HG03520 (cell line): ENCODE measurements around the gene MAP1S.

Experiments used
- ATAC-seq: cut with Tn5 transposase; IDR thresholded peaks from one replicate; pipeline ENCODE4 v1.9.1; 2021; ENCODE audit warnings: mild to moderate bottlenecking, moderate library complexity; ENCODE audit not compliant: unreplicated experiment

Gene MAP1S

GRCh38 chr19:17692566-17692965 lies 26.7 kb upstream of the MAP1S start:
- no peak for ATAC-seq

- no peak for ATAC-seq
Measured at GRCh38 chr19:17695198-17695597, 24.1 kb upstream of the MAP1S start.

GRCh38 chr19:17703824-17704463 lies 15.3 kb upstream of the MAP1S start:
- no peak for ATAC-seq

- ATAC-seq, result no peak
Measured at GRCh38 chr19:17706750-17707181, 12.5 kb upstream of the MAP1S start.

GRCh38 chr19:17711851-17712250 lies 7.4 kb upstream of the MAP1S start:
- ATAC-seq, result no peak

- no peak for ATAC-seq
Measured at GRCh38 chr19:17716309-17716929, 2.9 kb upstream of the MAP1S start.

GRCh38 chr19:17718550-17718946 lies 732 bp upstream of the MAP1S start:
- no peak for ATAC-seq

- no peak for ATAC-seq
Measured at GRCh38 chr19:17719730-17720400, 585 bp downstream of the MAP1S start.

- ATAC-seq, result no peak
Measured at GRCh38 chr19:17720440-17720839, 1.2 kb downstream of the MAP1S start.

- no peak for ATAC-seq
Measured at GRCh38 chr19:17721111-17721628, 1.9 kb downstream of the MAP1S start.

GRCh38 chr19:17721821-17722220 lies 2.5 kb downstream of the MAP1S start:
- no peak for ATAC-seq

GRCh38 chr19:17722655-17723240 lies 3.5 kb downstream of the MAP1S start:
- no peak for ATAC-seq

- no peak for ATAC-seq
Measured at GRCh38 chr19:17724655-17725054, 5.4 kb downstream of the MAP1S start.

- ATAC-seq, result no peak
Measured at GRCh38 chr19:17725422-17726078, 6.3 kb downstream of the MAP1S start.

- ATAC-seq, result no peak
Measured at GRCh38 chr19:17726136-17726741, 7.0 kb downstream of the MAP1S start.

- no peak for ATAC-seq
Measured at GRCh38 chr19:17726964-17727773, 7.9 kb downstream of the MAP1S start.

- ATAC-seq, result no peak
Measured at GRCh38 chr19:17727843-17728242, 8.6 kb downstream of the MAP1S start.

GRCh38 chr19:17733127-17733526 lies 13.8 kb downstream of the MAP1S start:
- no peak for ATAC-seq

GRCh38 chr19:17734146-17734545 lies 14.9 kb downstream of the MAP1S start:
- no peak for ATAC-seq

- no peak for ATAC-seq
Measured at GRCh38 chr19:17735410-17735809, 16.1 kb downstream of the MAP1S start.
